Astrocyte of the spinal cord (primary cell): Measurements from ENCODE around the gene AUH.
A peak's percentile ranks its signal among the peaks of the same experiment; 100 is the strongest.

Experiments used
- DNase-seq: peaks from one replicate; pipeline ENCODE4 v3.0.0; 2011; ENCODE audit warnings: low read depth, low spot score
- H3K4me3 ChIP-seq: 2 replicates; pipeline ENCODE4 v1.5.1; 2011; ENCODE audit warnings: low read depth, mild to moderate bottlenecking, low read length, moderate library complexity
- CTCF ChIP-seq: IDR thresholded peaks from 2 replicates; pipeline ENCODE4 v1.5.1; 2012; ENCODE audit warnings: low read depth, mild to moderate bottlenecking, low read length, inconsistent platforms
- in situ Hi-C: cut with HindIII; loops from 2 replicates; pipeline ENCODE4 v1.10.0; 2017; ENCODE audit warnings: low sequenced_read_pairs

AUH gene

DNA sequence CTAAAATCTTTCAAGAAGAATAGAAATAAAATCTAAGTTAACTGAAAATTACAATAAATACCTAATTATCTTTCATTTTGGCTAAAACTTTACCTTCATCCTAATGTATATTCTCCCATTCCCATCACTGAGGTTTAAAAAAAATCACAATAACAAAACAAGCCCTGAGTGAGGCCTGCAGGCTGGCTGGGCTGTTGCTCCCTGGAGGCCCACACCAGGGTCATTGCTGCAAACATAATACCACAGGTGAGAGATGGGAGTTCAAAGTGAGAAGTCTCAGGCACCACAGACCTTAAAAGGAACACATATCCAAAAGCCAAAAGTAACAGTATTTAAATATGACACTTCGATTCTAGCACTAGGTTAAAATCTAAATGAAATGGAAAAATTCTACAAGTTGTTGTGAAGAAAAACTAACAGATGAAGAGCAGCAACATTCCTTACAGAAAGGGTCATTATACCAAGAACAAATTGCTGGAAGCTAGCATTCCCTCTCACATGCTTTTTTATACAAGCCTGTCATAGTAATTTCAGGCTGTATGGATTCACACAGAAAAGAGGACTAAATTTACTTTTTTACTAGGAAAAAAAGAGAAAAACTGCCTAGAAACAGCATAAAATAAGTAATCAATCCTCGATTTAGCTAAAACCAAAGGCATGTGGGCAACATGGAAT lies 57.8 kb downstream of the AUH start:
- DNase-seq, result no peak
- in situ Hi-C loops, result no loop called here
- TF ChIP-seq CTCF, result no peak
- no peak overlapping the region for H3K4me3 ChIP-seq

GRCh38 chr9:91302831-91303230 lies 58.9 kb downstream of the AUH start:
- peak; percentile 86 for DNase-seq
- H3K4me3 ChIP-seq, result no peak overlapping the region
- in situ Hi-C loops, result no loop called here
- TF ChIP-seq CTCF, result no peak

- DNase-seq, result no peak
- in situ Hi-C loops, result no loop called here
- no peak for TF ChIP-seq CTCF
Measured at GRCh38 chr9:91301161-91301560, 60.6 kb downstream of the AUH start.

GRCh38 chr9:91298311-91298710 lies 63.4 kb downstream of the AUH start:
- H3K4me3 ChIP-seq, result no peak overlapping the region
- no peak for TF ChIP-seq CTCF
- DNase-seq, result no peak
- in situ Hi-C loops, result no loop called here

More at GRCh38 chr9:91301161-91301560, 60.6 kb downstream of the AUH start:
- no peak overlapping the region for H3K4me3 ChIP-seq

DNA sequence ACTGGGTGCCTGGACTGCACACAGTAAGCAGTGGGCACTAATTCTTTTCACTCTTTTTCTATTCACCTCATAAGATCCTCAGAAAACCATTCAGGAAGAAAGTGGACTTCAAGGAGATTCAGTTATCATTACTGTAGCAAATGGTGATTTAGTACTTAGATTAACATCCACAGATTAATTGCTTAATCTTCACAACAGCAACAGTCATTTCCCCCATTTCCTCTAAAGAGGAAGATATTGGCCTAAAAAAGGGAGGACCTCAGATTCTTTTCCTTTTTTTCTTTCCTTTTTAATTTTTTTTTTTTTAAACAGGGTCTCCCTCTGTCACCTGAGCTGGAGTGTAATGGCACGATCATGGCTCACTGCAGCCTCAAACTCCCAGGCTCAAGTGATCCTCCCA lies 64.4 kb downstream of the AUH start:
- H3K4me3 ChIP-seq, result no peak overlapping the region
- DNase-seq, result no peak
- no peak for TF ChIP-seq CTCF
- in situ Hi-C loops, result no loop called here

DNA sequence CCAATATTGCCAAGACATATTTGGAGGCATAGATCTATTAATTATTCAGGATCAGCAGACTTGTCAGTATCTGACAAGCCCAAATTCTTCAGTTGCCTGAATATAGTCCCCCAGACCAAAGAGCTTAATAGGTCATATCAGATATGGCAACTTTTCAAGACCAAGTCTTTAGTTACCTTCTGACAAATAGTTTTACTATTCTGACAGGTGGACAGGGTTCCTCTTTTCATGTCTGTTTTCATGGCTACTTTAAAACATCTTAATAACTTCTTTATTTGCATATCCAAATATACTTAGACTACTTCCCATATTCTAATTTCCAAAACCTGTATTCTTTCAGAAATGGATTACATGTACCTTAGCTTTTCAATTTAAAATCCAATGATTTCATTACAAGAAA lies 65.4 kb downstream of the AUH start:
- in situ Hi-C loops, result no loop called here
- DNase-seq, result no peak
- H3K4me3 ChIP-seq, result no peak overlapping the region
- no peak for TF ChIP-seq CTCF
